HG03196 (cell line): Measurements from ENCODE around the gene ARHGAP40.

Experiments used
- ATAC-seq: cut with Tn5 transposase; IDR thresholded peaks from one replicate; pipeline ENCODE4 v1.9.1; 2021; ENCODE audit not compliant: unreplicated experiment

The ARHGAP40 gene

DNA sequence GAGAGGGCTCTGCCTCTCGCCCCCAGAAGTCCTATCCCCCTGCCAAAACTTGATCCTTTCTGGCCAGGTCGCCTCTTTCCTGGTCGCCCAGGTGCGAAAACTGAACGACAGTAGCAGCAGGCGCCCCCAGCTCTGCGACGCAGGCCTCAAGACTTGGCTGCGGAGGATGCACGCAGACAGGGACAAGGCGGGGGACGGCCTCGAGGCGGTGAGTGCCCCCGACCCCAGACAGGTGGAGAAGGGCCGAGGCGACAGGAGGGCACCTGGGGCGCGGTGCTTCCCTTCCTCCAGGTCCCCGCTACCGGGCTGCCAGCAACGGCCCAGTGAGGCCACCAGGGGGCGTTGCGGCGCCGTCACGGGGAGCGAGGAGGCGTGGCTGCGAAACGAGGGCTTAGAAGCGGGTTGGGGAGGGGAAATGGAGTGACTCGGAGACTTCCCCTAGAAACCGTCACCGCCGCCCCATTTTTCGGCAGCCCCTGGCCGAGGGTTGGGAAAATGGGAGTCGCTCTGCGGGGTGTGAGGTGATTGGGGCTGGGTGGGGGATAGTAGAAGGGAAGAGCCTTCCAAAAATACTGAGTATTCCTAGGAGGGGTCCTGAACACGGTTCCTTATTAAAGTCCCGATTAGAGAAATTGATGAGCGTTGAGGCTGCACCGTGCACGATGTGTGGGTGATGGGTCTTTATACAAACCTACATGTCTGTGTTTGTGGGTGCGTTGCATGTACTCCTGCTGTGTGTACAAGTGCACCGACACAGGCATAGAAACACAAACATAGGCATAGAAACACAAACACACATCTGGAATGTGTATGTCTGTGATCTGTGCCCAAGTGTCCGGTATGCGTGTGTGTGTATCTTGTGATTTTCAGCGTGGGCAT is 44.6 kb downstream of the ARHGAP40 start:
- peak; percentile 66 for ATAC-seq

DNA sequence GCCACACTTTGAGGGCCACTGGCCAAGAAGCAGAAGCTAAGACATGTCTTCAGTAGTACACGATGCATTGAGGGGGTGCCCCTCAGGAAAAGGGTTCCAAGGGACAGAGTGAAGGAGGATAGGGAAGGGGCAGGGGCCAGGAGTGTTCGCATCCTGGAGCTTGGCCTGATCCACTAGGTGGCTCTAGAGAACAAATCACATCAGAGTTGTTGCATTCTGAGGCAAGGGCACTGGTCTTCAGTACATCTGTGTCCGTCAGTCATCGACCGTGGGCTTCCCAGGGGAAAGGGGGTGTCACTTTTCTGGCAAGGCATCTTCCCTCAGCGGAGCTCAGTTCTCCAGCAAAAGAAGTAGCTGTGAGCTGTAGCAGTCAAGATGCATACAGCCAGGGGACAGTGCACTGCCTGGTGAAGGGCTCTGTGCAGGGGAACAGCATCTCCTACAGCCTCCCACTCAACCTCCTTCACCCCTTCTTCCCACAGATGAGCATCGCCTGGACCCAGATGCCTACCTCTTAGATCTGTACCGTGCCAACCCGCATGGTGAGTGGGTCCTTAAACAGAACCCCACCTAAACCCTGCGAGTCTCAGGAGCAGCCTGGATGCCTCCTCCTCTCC is 47.8 kb downstream of the ARHGAP40 start:
- ATAC-seq = no peak

DNA sequence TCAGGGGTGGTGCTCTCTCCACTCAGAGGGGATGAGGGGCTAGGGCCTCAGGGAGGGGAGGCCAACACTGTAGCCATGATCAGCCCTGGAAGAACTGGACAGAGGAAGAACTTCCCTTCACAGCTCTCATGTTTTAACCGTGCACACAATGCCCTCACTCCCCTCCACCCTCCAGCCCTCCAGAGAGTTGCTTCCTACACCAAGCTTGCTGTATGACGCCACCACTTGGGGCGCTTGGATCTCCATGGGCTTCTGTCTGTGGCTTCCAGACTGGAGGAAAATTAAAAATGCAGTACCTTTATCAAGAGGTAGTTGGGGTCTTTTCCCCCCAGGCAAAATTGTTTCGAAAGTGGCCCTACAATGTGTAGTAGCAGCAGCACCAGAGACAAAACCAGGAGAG is 48.4 kb downstream of the ARHGAP40 start:
- no peak for ATAC-seq

DNA sequence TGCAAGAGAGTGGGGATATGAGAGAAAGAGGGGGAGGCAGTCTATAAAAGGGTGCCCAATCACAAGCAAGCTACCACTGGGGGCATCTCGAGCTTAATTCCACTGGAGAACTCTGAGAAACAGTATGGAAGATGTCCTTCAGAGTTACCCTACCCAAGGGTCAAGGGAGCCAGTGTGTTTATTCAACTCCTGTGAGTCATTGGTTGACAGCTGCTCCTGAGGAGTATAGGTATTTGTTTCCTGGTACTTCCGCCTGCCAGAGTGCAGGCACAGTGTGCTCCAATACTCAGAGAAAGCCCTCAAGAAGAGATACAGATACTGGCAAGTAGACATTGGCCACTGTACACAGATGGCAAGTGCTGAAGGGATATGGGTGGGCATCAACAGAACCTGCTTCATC is 49.5 kb downstream of the ARHGAP40 start:
- ATAC-seq = no peak

DNA sequence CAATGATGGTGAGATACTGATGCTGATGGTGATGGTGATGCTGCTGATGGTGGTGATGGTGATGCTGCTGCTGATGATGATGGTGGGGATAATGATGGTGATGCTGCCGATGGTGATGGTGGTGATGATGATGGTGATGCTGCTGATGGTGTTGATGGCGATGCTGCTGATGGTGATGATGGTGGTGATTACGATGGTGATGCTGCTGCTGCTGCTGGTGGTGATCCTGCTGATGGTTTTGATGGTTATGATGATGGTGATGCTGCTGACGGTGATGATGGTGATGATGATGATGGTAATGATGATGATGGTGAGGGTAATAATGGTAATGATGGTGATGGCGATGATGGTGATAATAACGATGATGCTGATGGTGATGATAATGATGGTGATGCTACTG is 50.0 kb downstream of the ARHGAP40 start:
- ATAC-seq = no peak

DNA sequence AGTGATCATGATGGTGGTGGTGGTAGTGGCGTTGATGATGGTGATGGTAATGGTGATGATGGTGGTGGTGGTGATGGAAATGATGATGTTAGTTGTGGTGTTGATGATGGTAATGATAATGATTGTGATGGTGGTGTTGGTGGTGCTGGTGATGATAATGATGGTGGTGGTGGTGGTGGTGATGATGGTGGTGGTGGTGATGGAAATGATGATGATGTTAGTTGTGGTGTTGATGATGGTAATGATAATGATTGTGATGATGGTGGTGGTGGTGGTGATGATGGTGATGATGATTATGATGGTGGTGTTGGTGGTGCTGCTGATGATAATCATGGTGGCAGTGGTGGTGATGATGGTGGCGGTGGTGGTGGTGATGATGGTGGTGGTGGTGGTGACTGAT is 51.4 kb downstream of the ARHGAP40 start:
- no peak for ATAC-seq

DNA sequence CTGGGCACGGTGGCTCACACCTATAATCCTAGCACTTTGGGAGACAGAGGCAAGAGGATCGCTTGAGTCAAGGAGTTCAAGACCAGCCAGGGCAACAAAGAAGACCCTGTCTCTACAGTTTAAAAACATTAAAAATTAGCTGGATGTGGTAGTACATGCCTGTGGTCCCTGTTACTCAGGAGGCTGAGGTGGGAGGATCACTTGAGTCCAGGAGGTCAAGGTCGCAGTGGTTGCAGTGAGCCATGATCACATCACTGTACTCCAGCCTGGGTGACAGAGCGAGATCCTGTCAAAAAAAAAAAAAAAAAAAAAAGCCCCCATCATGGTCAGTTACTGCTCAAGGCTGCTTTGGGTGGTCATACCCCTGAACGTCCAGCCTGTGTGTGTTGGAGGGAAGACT is 55.8 kb downstream of the ARHGAP40 start:
- no peak for ATAC-seq

DNA sequence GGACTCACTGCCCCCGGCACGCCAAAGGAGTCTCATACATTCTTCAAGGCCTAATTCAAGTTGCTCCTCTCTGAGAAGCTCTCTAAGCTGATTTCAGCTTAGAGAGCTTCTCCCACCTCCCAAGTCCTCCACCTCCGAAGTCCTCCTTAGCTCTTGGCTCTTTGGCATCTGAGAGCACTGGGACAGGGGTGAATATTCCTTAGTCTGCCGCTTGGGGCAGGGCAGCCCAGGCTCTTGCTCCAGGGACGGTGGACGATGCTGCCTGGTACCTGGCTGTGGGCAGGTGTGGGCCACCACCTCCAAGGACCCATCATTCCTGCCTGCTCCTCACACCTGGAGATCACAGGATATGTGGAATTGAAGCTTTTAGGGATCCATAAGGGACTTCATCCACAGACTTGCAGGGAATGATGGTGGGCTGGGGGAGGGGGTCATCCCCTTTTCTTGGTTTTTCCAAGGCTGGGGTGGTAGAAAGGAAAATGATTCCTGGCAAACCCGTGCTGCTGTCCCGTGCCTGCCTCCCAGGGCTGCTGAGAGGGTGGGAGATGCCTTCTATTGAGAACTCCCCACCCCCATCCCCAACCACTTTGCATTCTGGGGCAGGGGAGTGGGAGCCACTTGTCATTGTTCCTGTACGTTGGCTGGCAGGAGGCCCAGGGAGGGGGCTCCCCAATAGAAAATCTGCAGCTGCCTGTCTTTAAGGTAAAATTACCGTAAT is 57.4 kb downstream of the ARHGAP40 start:
- ATAC-seq = no peak

DNA sequence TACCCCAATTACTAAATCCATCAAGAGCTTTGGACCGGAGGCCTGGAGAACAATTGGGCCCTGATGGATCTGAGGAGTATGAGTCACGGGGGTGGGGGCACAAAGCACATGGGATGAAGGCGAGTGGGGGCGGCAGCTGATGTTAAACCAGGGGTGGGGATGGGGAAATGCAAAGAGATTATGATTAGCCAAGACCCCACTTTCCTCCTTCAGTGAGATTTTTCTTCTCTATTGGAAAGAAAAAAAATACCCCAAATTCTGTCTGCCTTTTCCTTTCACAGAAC is 57.9 kb downstream of the ARHGAP40 start:
- no peak for ATAC-seq

DNA sequence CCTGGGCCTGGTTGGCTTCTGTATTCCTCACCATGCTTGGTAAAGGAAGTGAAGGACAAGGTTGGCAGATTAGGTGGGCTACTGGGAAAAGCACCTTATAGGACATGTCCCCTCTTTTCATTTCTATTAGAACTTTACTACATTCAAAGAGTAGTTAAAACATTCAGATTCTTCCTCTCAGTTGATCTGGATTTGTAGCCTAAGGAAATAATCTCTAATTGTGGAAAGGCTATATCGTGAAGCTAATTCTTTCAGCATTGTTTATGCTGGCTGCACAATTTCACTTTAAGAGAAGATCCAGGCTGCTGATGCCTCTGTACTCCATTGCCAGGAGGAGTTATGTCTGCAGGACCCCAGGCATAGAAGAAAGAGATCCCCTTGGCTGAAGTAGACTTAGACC is 58.8 kb downstream of the ARHGAP40 start:
- no peak for ATAC-seq

DNA sequence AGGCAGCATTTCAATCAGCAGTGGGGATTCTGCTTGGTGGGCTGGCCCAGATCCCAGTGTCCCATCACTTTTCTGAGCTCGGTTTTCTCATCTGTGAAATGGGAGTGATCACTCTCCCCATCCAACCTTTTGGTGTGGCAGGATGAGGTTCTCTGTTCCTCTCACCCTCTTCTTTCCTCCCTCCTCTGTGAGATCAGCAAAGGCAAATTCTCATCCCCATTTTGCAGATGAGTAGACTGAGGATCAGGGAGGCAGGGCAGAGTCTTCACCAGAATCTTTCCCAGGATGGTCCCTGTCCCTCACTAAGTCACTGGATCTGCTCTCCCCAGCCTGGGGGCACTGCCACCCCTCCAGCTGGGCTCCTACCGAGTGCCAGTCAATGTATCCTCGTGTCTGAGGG is 62.1 kb downstream of the ARHGAP40 start:
- ATAC-seq = no peak

DNA sequence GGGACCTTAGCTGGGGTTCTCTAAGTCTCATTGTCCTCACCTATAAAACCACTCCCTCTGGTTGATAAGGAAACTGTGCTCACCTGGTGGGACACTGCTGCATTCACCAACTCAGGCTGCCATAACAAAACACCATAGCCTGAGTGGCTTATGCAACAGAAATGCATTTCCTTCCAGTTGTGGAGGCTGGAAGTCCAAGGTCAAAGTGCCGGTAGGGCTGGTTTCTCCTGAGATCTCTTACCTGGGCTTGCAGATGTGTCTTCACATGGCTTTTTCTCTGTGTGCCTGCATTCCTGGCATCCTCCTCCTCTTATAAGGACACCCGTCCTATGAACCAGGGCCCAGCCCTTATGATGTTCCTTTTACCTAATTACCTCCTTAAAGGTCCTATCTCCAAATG is 62.7 kb downstream of the ARHGAP40 start:
- no peak for ATAC-seq

DNA sequence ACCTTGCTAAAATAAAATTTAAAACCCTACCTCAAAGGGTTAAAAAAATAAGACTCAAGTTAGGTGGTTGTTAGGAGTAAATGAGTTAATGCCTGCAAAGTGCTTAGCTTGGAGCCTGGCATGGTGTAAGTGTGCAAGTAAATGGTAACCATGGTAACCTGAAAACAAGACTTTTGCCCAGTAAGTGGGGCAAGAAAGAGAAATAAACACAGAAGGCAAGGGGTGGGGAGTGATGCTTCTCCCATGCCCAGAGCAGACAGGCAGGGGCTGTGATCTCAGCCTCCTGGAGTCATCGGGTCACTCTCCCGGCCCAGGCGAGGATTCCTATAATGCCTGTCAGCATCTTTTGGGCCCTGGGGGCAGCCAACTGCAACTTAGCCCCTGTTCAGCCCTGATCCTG is 63.5 kb downstream of the ARHGAP40 start:
- no peak for ATAC-seq

DNA sequence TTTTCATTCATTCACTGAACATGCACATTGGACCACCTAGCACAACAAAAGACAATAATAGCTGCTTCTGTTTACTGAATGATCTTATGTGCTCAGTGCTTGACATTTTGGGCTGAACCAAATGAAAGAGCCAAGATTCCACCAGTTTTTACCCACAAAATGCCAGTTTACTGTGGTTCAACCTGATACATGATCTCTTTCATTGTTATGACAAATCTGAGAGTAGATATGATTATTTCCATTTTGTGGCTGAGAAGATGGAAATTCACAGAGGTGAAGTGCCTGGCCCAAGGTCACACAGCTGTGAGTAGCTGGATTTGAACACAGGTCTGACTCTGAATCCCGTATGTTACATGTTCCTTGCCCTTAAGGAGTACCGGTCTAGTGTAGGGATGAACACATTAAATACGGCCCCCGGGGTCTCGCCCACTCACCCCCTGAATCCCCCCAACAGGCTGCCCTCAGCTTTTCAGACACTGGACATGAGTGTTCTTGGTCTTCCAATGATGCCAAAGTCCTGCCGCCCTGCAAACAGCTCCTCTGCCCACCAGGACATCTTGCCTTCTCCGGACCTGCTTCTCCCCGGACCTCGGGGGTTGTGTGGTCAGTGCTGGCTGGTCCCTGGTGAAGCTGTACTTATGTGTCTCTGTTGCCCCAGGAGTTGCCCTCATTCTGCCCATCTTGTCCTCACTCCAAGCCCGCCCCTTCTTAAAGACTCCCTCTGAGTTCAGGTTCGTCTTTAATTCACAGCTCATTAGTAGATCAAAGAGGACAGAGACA is 64.1 kb downstream of the ARHGAP40 start:
- ATAC-seq = no peak

DNA sequence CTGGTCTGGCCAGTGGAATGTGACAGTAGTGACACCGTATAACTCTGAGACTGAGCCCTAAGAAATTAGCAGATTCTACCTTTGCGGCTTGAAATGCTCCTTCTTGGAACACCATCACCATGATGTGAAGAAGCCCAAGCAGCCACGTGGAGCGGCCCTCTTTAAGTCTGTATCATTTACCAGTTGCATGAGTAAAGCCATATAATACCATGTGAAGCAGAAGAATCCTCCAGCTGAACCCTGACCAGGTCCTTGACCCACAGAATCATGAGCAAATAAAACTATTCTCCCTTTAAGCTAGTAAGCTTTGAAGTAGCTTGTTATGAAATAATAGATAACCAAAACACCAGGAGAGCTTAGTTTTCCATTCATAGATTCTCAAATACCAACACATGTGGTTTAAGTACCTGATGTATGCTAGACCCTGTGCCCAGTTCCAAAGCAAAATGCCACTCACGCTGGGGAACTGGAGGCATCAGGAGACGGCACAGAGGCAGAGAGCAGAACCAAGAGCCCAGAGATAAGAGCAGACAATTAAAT is 65.9 kb downstream of the ARHGAP40 start:
- no peak for ATAC-seq

DNA sequence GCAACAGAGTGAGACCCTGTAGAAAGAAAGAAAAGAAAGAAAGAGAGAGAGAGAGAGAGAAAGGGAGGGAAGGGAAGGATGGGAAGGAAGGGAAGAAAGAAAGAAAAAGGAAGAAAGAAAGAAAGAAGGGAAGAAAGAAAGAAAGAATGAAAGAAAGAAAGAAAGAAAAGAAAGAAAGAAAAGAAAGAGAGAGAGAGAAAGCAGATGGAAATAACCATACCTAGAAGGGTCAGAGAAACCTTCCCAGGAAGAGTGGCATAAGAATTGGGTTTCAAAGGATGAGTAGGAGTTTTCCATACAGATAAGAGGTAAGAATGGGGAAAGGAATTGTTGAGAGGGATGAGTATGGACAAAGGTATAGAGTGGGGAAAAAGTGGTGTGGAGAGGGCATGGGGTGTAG is 68.1 kb downstream of the ARHGAP40 start:
- ATAC-seq = no peak

DNA sequence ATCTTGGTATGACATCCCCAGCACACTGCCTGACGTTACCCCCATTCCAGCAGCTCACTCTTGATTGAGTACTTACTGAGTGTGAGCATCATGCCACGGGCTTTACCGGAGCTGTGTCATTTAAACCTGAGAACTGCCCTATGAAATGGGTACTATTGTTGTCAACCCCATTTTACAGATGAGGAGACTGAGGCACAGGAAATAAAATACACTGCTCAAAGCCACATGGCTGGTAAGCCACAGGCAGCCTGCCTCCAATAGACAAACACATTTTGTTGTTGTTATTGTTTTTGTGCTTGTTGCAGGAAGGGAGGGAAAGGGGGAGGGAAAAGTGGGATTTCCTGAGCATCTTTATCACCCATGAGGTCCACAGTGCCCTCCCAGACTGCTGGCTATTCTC is 69.2 kb downstream of the ARHGAP40 start:
- no peak for ATAC-seq

DNA sequence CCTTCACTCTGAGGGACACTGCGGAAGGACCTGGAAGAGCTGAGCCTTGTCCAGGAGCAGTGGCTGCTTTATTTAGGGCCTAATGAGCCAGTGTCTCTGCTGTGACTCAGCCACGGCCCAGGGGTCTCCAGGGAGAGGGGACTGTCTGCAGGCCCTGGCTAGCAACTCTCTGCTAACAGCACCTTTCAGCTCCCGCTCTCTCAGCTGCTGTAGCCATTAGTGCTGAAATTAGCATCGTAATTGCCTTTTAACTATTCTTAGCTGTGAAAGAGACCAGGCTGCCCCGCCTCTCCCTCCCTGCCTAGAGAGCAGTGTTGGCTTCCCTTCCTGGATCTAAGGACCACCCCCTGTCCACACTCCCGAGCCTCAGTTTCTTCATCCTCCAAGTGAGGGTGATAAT is 69.6 kb downstream of the ARHGAP40 start:
- no peak for ATAC-seq

DNA sequence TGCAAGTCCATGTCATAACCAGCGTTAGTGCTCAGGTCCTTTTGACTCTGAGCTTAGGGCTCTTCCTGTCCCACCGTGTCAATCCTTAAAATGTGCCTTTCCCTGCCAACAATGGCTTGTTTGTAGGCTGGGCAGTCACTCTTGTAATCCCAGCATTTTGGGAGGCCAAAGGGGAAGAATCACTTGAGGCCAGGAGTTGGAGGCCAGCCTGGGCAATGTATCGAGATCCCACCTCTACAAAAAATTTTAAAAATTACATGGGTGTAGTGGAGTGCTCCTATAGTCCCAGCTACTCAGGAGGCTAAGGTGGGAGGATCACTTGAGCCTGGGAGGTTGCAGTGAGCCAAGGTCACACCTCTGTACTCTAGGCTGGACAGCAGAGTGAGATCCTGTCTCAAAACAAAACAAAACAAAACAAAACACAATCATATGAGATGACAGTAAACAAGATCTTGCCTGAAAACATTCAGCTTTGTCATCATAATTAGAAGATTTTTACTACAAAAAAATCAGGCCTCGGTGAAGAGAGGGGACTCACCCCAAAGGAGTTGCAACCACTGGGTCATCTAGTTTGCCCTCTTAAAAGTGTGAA is 70.2 kb downstream of the ARHGAP40 start:
- no peak for ATAC-seq

DNA sequence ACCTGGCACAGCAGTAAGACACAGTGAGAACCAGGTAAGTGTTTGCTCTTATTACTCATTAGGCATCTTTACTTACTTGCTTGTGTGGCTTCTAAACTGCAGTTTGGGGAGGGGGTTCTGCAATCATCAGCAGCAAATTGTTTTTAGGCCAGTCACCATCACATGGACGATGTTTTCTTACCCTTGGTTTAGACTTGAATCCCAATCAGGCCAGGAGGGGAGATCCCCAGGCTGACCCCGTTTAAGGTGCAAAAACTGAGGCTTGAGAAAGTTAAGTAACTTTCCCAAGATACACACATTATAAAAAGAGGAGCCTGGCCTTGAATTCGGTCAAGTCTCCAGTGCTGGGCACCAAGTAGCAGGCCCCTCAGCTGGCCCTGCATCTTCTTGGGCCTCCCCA is 70.9 kb downstream of the ARHGAP40 start:
- no peak for ATAC-seq

DNA sequence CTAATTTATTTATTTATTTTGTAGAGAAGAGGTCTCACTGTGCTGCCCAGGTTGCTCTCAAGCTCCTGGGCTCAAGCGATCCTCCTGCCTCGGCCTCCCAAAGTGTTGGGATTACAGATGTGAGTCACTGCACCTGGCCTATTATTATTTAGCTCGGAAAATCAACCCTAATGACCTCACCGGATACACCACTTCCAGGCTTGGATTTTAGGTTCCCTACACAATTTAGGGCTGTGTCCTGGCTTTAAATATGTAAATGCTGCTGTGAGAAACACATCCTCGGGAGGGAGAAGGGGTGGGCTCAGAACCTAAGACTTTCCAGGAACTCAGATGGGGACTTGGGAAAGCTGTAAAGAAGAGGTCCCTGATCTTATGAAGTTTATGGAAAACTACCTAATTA is 71.7 kb downstream of the ARHGAP40 start:
- no peak for ATAC-seq
